NT2/D1 (cell line): Measurements from ENCODE around the gene TSEN15.

Experiments
- SUZ12 ChIP-seq: IDR thresholded peaks from 2 replicates; pipeline ENCODE4 v1.6.1; 2011; ENCODE audit not compliant: insufficient read length, insufficient read depth; ENCODE audit errors: extremely low read depth
- YY1 ChIP-seq: IDR thresholded peaks from 2 replicates; pipeline ENCODE4 v1.6.1; 2011; ENCODE audit not compliant: insufficient read length, insufficient read depth
- ZNF274 ChIP-seq: IDR thresholded peaks from 2 replicates; pipeline ENCODE4 v1.6.1; 2011; ENCODE audit warnings: mild to moderate bottlenecking, low read depth, low read length

- TF ChIP-seq YY1 (no peak), ZNF274 (no peak), SUZ12 (no peak)
Observed at GRCh38 chr1:184017306-184017705, 34.2 kb upstream of the TSEN15 start.
